WTC11 (cell line): ENCODE measurements around the gene UBAC2.
"Not testable (repeated sequence)": the region's sequence is repeated elsewhere in the genome, so short reads cannot be mapped to it uniquely, and the experiment has no call there.

ENCODE experiments used
- CBFB ChIP-seq: sonication (generic); formaldehyde crosslinking; IDR thresholded peaks from 2 replicates; pipeline ENCODE4 v1.8.1; 2022; ENCODE audit warnings: mild to moderate bottlenecking, low read depth, missing genetic modification reagents
- CTCF ChIP-seq: fragments of 200-600 bp; IDR thresholded peaks from 2 replicates; pipeline ENCODE4 v1.8.0; 2022; ENCODE audit warnings: antibody characterized with exemption
- FOXJ3 ChIP-seq: sonication (generic); formaldehyde crosslinking; IDR thresholded peaks from 2 replicates; pipeline ENCODE4 v1.9.0; 2021; ENCODE audit warnings: missing genetic modification reagents, mild to moderate bottlenecking, borderline replicate concordance
- NFATC4 ChIP-seq: fragments of 250-450 bp; sonication (Bioruptor Pico); IDR thresholded peaks from 2 replicates; pipeline ENCODE4 v1.9.0; 2021; ENCODE audit warnings: mild to moderate bottlenecking
- NR2C2 ChIP-seq: sonication (generic); formaldehyde crosslinking; IDR thresholded peaks from 2 replicates; pipeline ENCODE4 v1.8.0; 2022; ENCODE audit warnings: mild to moderate bottlenecking, missing genetic modification reagents
- SP1 ChIP-seq: sonication (generic); formaldehyde crosslinking; conservative IDR thresholded peaks from 2 replicates; pipeline ENCODE4 v1.8.1; 2022; ENCODE audit warnings: missing genetic modification reagents
- TCF7 ChIP-seq: sonication (generic); formaldehyde crosslinking; IDR thresholded peaks from 2 replicates; pipeline ENCODE4 v1.8.0; 2022; ENCODE audit warnings: mild to moderate bottlenecking, low read depth, missing genetic modification reagents, moderate library complexity
- TEAD4 ChIP-seq: sonication (generic); formaldehyde crosslinking; IDR thresholded peaks from 2 replicates; pipeline ENCODE4 v1.8.0; 2022; ENCODE audit warnings: mild to moderate bottlenecking, missing genetic modification reagents
- ZSCAN18 ChIP-seq: fragments of 250-450 bp; sonication (Bioruptor Pico); IDR thresholded peaks from 2 replicates; pipeline ENCODE4 v2.1.2; 2022; ENCODE audit warnings: mild to moderate bottlenecking, moderate library complexity

- not testable (repeated sequence) for TF ChIP-seq CTCF; TCF7 (CRISPR knock-in tag); ZSCAN18 (CRISPR knock-in tag); NR2C2 (CRISPR knock-in tag); CBFB; TEAD4 (CRISPR knock-in tag); SP1 (CRISPR knock-in tag); NFATC4 (CRISPR knock-in tag); FOXJ3
Observed at GRCh38 chr13:99230588-99230987, 29.9 kb downstream of the UBAC2 start.
